HG03135 (cell line): ENCODE measurements around the gene FAF2.
"Not testable (repeated sequence)": the region's sequence is repeated elsewhere in the genome, so short reads cannot be mapped to it uniquely, and the experiment has no call there.

Source experiments
- ATAC-seq: cut with Tn5 transposase; IDR thresholded peaks from one replicate; pipeline ENCODE4 v1.9.1; 2021; ENCODE audit warnings: mild to moderate bottlenecking, moderate library complexity; ENCODE audit not compliant: unreplicated experiment

The FAF2 gene, protein sequence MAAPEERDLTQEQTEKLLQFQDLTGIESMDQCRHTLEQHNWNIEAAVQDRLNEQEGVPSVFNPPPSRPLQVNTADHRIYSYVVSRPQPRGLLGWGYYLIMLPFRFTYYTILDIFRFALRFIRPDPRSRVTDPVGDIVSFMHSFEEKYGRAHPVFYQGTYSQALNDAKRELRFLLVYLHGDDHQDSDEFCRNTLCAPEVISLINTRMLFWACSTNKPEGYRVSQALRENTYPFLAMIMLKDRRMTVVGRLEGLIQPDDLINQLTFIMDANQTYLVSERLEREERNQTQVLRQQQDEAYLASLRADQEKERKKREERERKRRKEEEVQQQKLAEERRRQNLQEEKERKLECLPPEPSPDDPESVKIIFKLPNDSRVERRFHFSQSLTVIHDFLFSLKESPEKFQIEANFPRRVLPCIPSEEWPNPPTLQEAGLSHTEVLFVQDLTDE

GRCh38 chr5:176447978-176448608 is at the start of gene FAF2:
Gene FAF2, plus strand, starts transcription at chr5:176448385. Its CDS starts 23 bp downstream, at chr5:176448408.
- peak; percentile 94 for ATAC-seq

- ATAC-seq: no peak
Measured at GRCh38 chr5:176400382-176401156, 47.6 kb upstream of the FAF2 start.

DNA sequence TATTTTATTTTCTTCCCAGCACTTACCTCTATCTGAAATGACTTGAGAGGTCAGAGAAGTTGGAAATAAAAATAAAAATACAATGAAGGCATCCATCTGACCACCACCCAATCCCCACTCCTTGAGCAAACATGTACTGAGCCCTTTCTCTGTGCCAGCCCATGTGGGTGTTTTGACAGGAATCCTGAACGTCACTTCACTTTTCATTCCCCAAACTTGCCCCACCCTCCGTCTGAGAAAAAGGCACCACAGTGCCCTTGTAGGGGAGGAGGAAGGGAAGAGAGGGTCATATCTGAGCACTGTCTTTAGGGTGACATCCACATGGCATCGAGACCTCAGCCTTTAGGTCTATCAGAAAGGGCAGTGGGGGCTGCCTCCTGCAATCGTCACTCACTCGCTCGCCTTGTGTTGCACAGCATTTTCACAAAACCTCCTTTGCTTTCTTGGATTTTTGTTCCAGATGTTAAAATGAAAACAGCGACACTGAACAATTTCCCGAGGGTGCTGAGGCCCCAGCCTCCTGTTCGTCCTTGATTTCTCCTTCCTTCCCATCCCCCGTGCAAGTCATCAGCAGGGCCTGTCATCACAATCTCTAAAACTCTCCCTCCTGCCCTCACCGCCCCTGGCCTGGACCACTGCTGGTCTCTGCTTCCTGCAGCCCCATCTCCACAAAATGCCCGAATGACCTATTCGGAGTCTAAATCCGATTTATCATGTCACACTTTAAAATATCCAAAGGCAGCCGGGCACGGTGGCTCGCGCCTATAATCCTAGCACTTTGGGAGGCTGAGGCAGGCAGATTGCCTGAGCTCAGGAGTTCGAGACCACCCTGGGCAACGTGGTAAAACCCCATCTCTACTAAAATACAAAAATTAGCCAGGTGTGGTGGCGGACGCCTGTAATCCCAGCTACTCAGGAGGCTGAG is 46.6 kb upstream of the FAF2 start:
- no peak for ATAC-seq

GRCh38 chr5:176405656-176406435 is 42.3 kb upstream of the FAF2 start:
- no peak for ATAC-seq

DNA sequence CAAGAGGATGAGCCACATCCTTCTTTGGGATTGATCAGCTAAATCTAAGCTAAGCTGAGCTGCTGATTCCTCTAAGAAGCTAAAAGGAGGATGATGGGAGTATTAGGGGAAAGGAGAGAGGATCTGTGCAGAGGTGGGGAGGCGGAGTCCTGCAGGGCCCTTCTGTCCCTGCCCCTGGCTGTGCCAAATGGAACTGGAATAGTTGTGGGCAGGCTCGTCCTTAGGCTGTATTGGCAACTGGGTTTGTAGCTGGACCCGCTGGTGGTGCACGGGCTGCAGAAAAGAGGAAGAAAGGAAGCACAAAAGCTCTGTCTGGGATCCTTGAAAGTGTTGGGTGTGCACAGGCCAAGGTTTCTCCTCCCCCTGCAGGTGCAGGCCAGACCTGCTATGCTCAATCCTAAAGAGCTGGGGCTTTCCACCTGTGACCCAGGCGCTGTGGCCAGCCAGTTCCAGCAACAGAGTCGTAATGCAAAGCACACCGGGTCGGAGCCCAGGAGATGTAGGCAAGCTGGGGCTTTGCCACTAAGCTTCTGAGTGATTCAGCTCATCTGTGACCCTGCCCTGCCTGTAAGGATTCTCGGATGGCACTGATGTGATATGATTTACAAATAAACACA is 41.6 kb upstream of the FAF2 start:
- no peak for ATAC-seq

DNA sequence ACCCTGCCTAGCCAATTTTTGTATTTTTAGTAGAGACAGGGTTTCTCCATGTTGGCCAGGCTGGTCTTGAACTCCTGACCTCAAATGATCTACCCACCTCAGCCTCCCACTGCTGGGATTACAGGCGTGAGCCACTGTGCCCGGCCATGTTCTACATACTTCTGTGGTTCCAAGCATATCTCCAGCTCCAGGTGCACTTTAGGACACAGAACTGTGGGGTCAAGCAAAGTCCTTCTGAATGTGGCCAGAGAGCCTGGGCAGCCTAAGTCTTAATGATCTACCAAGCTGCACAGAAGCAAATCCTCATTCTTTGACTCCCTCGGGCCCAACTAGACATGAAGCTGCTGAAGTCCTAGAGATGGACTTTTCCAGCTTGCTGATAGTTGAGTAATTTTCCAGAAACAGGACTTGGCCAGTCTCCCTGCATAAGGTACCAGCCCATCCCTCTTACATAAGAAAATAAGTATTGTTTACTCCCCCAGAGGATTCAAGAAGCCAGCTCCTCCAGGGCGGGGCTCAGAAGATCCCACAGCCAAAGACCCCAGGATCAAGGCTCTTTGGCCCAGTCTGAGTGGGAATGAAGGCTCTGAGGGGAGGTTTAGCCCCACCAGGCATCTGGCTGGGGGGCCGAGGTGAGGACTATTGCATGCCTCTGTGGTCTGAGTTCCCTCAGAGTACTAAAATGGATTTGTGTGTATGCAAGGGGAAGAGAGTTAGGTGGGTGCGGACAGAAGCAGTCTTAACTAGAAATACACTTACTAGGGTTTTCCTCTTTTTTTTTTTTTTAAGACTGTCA is 40.5 kb upstream of the FAF2 start:
- no peak for ATAC-seq

GRCh38 chr5:176408252-176408573 is 40.0 kb upstream of the FAF2 start:
- ATAC-seq: not testable (repeated sequence)

- ATAC-seq: no peak
Measured at GRCh38 chr5:176408590-176408989, 39.6 kb upstream of the FAF2 start.

DNA sequence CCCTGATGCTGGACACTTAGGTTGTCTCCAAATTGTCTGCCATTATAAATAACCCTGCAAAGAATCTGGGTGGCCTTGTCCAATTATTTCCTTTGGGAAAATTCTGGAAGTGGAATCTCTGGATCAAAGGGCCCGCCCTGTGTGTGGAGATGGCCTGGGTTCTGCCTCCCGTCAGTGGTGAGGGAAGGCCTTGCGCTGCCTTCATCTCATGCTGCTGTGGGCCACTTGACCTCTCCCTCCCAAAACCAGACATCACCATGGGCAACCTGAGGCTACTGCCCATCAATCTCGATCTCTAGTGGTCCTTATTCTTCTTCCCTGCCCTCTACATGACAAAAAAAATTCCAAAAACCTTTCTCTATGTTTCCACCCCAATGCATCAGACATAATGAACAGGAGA is 38.4 kb upstream of the FAF2 start:
- ATAC-seq: no peak

- ATAC-seq: no peak
Measured at GRCh38 chr5:176410486-176411180, 37.6 kb upstream of the FAF2 start.

- ATAC-seq: no peak
Measured at GRCh38 chr5:176412517-176413254, 35.5 kb upstream of the FAF2 start.

DNA sequence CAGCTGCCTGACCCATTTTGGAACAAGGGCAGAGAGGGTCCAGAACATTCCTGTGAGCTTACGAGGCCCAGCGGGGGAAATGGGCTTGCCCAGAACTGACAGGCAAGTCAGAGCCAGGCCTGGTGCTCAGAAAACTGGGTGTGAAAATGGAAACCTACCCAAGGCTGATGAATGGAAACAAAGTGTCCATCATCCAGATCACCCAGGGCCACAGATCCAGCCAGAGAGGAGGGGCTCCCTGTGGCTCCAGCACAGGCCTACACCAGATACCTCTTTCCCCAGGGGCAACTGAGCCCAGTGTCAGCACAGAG is 35.0 kb upstream of the FAF2 start:
- no peak for ATAC-seq

DNA sequence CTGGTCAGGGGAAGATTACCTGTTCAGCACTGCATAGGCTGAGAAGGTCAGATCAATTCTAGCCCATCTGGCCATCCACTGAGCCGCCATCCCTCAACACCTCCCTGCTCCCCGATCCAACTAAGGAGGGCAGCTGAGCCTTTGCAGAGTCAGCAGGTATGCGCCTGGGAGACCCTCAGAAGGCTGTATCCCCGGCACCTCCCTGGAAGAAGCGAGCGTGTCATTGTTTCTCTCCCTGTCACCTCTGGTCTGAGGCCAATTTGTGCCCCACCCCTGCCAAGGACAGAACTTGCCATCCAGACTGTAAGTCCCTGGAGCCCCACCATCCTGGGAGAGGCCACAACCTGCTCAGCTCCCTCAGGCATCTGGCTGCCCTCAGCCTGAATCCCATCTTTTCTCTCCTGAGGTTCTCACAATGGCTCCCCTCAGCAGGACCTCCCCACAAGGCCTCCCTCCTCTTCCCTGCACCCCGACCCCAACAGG is 34.4 kb upstream of the FAF2 start:
- ATAC-seq: no peak

- ATAC-seq: no peak
Measured at GRCh38 chr5:176414704-176415103, 33.5 kb upstream of the FAF2 start.

DNA sequence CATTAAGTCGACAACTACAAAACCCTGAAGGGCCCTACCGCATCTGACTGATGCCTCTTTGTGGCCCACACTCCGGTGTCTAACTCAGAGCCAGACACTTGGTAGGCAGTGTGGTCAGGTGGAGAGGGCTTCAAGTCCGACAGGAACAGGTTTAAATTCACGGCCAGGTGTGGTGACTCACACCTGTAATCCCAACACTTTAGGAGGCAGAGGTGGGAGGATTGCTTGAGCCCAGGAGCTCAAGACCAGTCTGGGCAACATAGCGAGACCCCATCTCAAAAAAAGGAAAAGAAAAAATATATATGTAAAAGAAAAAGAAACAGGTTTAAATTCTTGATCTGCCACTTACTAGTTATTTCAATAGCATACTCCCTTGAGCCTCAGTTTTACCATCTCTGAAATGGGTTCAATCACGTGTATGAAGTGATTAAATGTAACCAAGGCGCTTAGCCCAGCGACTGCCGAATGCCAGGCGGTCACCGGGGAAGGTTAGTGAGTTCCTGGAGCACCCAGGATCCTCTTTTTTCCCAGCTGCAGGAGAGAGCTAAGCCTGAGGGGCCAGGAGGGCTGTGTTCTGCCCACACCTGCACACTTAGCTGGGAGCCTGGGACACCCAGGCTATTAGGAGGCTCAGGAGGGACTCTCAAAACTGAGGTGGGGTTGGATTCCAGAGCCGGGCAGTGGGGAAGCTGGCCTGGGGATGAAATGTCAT is 32.8 kb upstream of the FAF2 start:
- ATAC-seq: no peak

DNA sequence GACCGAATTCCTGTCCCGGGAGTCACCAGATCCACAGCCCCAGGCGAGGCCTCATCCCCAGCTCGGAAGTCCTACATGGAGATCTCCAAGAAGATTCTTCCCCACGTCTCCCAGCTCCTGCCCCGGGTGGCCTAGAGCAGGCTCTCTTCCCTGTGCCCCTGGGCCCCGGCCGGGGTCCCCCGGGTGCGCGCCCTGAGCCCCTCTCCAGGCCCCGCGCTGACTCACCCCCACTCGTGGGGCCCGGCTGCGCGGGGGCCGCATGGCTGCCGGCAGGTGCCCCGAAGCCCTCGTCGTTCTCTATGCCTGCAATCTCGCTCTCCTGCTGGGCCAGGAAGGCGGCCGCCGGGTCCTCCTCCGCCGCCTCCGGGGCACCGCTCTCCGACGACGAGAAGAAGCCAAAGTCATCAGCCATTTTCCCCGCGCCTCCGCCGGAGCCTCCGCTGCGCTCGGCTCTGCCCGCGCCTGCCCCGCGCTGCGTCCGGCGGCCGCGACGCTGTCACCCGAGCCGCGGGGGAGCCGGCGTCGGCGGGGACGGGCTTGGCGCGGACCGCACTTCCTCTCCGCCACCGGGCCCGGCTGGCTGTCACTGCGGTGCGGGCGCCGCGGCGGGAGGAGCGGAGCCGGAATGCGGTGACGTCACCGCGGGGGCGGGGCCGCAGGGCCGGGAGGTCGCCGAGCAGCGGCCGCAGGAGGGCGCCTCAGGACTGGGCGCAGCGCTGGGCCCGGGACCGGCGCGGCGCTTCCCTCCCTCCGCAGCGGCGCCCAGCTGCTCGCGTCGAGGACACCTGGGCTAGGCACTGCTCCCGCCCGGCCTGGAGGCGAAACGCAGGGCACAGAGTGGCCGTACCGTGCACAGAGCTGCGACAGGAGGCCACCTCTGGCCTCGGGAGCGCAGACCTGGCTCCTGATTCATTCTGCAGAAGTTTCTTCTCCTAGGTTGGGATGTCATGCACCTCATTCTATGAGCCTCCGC is 31.9 kb upstream of the FAF2 start, which contains the start of gene CLTB:
TSS of gene CLTB (minus strand) at position 588 of the 973 bp plus-strand sequence. CDS start at position 412, 176 bp downstream.
- ATAC-seq: peak; percentile 82
